Measurements from ENCODE around the gene EEA1. TPM values are rescaled to one million over a fixed set of nuclear protein-coding genes. Genes with fewer than 3 reads are reported as not detected.

EEA1 gene
- total and polyA plus RNA-seq, 2 of the 8 experiments (the other 6 are each of a cell fraction or from before 2014, with no cell fraction given): 1.0 to 18.8 TPM

- TF ChIP-seq MAX (IDR thresholded peaks at IDR 0.05) (no peak), HDAC2 (IDR thresholded peaks at IDR 0.05; ENCODE audit: borderline replicate concordance in 1 of 2, low read depth in 2 of 2, low read length in 2 of 2) (no peak), CBX8 (IDR thresholded peaks at IDR 0.05; ENCODE audit: borderline replicate concordance, low read depth, low read length) (no peak), CBX5 (IDR thresholded peaks at IDR 0.05; ENCODE audit: low read depth, low read length) (no peak)
Observed at GRCh38 chr12:92737855-92738850, 190.9 kb downstream of the EEA1 start (continued).

Data from H1 (cell line).